Smooth muscle cell of bladder (primary cell): Measurements from ENCODE around the gene OR8B12. TPM values are rescaled to one million over a fixed set of nuclear protein-coding genes. Genes with fewer than 3 reads are reported as not detected.

Experiments
- total RNA-seq: library from RNA; depleted of rRNA; stranded (reverse); fragments of >200 nt; gene quantifications from 2 replicates; pipeline ENCODE4 v1.2.3, GENCODE V29; 2014

OR8B12 gene
- total RNA-seq = not detected in 2 replicates

DNA sequence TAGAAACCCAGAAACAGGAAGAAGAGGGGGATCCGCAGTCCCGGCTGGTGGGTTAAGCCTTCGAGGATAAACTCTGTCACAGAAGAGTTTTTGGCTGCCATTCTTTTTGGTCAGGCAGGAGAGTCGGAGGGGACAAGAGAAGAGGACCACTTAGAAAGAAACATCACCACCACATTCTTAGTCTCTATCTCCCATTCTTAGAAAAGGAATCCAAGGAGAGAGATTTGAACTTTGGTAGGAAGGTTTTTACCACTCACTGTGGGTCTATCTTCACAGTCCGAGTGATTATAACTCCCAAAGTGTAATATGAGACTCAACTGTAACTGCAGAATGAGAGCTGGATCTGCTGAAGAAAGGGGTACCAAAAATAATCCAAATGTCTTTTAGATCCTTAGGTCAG, at the start of gene OR8B12:
OR8B12 (minus strand) TSS at position 101 of the 400 bp plus-strand sequence; CDS start at position 101, 0 bp downstream.

DNA sequence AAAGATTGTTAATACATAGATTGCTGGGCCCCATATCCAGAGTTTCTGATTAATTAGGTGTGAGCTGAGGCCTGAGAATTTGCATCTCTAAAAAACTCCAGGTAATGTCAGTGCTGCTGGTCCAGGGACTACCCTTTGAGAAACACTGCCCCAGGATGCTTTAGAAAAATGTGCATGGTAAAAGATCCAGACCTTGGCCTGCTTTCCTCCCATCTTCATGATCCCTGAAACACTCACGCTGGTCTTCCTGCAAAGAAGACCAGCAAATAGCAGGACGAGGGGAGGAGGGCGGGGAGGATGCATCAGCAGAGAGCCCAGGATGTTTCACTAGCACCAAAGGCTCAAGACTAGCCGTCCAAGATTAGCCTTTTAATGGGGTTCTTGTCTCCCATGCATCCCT, 26.2 kb upstream of the OR8B12 start, which contains the start of gene OR8A1:
OR8A1 (plus strand) TSS at position 301 of the 400 bp plus-strand sequence. CDS start 123 bp downstream, outside the sequence.

Other genes with a start within 250 kb of the OR8B12 start
- gene OR8D1, start 229.7 kb downstream of the OR8B12 start, total RNA-seq = not detected in 2 replicates
- gene OR8D2, start 223.5 kb downstream of the OR8B12 start, total RNA-seq = not detected in 2 replicates
- not detected in 2 replicates for gene OR8B2, start 159.2 kb downstream of the OR8B12 start, total RNA-seq
- gene OR8B3, start 144.6 kb downstream of the OR8B12 start, total RNA-seq = not detected in 2 replicates
- gene OR8B4, start 118.8 kb downstream of the OR8B12 start, total RNA-seq = not detected in 2 replicates
- gene OR8B8, start 98.0 kb downstream of the OR8B12 start, total RNA-seq = not detected in 2 replicates
- not detected in 2 replicates for gene OR8A1, start 26.3 kb upstream of the OR8B12 start, total RNA-seq
- not detected in 2 replicates for gene PANX3, start 67.8 kb upstream of the OR8B12 start, total RNA-seq
- gene TBRG1, start 79.2 kb upstream of the OR8B12 start, total RNA-seq = 22.9 and 24.6 TPM in 2 replicates
- gene SIAE, start 130.1 kb upstream of the OR8B12 start, total RNA-seq = 14.9 and 19.1 TPM in 2 replicates
- 10.3 and 12.4 TPM in 2 replicates for gene SPA17, start 130.2 kb upstream of the OR8B12 start, total RNA-seq
- gene NRGN, start 196.3 kb upstream of the OR8B12 start, total RNA-seq = 0.14 TPM in 1 of 2 replicates, not detected in the other
- gene VSIG2, start 208.6 kb upstream of the OR8B12 start, total RNA-seq = 0.18 and 0.28 TPM in 2 replicates
- gene ESAM, start 218.6 kb upstream of the OR8B12 start, total RNA-seq = 0.14 and 0.55 TPM in 2 replicates